ENCODE results near the gene B3GNT7. TPM values are rescaled to one million over a fixed set of nuclear protein-coding genes. Genes with fewer than 3 reads are reported as not detected.
A peak's percentile ranks its signal among the peaks of the same experiment; 100 is the strongest.

B3GNT7 gene
- total RNA-seq, 1 donor from 2014 or later: 80.0 TPM

DNA sequence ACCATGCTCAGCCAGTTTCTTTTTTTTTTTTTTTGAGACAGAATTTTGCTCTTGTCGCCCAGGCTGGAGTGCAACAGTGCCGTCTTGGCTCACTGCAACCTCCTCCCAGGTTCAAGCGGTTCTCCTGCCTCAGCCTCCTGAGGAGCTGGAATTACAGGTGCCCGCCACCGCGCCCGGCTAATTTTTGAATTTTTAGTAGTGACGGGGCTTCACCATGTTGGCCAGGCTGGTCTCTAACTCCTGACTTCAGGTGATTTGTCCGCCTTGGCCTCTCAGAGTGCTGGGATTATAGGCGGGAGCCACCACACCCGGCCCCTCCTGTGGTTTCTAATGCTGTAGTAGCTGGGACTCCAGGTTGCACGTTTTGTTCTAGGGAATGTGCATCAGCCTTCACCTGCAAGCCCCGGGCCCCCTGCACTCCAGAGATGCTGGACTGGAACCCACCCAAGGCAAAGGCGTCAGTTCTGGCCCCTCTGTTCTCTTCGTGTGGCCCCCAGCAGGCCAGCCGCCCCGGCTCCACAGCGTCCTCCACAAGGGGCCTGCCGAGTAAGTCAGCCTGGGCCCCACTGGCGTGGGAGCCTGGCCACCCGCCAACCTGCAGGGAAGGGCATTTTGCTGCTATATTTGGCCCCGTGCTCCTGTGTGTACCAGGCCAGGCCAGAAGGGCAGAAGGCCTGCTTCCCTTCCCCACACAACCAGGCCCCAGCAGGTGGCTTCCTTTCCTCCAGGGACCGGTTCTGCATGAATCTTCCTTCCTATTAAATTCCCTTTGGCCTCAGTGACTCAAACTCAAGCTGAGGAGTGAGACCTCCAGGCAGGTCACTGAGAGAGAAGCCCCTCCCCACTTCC, 25.7 kb upstream of the B3GNT7 start:
- TF ChIP-seq, protein P1, sequence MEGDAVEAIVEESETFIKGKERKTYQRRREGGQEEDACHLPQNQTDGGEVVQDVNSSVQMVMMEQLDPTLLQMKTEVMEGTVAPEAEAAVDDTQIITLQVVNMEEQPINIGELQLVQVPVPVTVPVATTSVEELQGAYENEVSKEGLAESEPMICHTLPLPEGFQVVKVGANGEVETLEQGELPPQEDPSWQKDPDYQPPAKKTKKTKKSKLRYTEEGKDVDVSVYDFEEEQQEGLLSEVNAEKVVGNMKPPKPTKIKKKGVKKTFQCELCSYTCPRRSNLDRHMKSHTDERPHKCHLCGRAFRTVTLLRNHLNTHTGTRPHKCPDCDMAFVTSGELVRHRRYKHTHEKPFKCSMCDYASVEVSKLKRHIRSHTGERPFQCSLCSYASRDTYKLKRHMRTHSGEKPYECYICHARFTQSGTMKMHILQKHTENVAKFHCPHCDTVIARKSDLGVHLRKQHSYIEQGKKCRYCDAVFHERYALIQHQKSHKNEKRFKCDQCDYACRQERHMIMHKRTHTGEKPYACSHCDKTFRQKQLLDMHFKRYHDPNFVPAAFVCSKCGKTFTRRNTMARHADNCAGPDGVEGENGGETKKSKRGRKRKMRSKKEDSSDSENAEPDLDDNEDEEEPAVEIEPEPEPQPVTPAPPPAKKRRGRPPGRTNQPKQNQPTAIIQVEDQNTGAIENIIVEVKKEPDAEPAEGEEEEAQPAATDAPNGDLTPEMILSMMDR (IDR thresholded peaks at IDR 0.05): no peak
- Histone ChIP-seq H3K27me3 (ENCODE audit: low read depth) (no peaks in the 10 kb centered on the region), H3K4me1 (no peaks in the 10 kb centered on the region), H3K4me3 (no peak overlapping the region), H3K9me3 (no peaks in the 10 kb centered on the region), H3K27ac (no peak overlapping the region), H3K36me3 (no peaks in the 10 kb centered on the region)
- ATAC-seq (peak in 1 of 2 donors; percentile 8), DNase-seq (peak; percentile 50)
- intact Hi-C loops (cut with DNase I): no loop called here

DNA sequence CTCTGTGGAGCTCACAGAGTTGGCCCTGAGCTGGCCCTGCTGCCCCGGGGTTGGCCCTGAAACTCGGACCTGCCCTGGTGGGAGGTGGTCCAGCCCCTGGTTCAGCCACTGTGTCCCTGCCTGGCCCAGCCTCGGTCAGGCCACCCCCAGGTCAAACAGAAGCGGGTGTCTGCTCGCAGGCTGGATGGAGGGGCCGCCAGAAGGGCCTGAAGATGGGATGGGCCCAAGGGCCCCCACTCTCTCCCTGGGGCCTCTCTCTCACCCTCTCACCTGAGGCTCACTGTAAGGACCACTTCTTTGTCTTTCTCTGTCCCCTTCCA, 25.1 kb upstream of the B3GNT7 start:
- no peaks in the 10 kb centered on the region for H3K9me3 ChIP-seq
- TF ChIP-seq, protein P1 (IDR thresholded peaks at IDR 0.05): no peak
- peak overlapping the region; percentile 31 for H3K27ac ChIP-seq
- intact Hi-C loops (cut with DNase I): no loop called here
- H3K4me3 ChIP-seq: no peak overlapping the region
- no peaks in the 10 kb centered on the region for H3K36me3 ChIP-seq
- H3K4me1 ChIP-seq: no peaks in the 10 kb centered on the region
- H3K27me3 ChIP-seq (ENCODE audit: low read depth): no peaks in the 10 kb centered on the region
- ATAC-seq (peak in 1 of 2 donors; percentile 30), DNase-seq (peak; percentile 35)

DNA sequence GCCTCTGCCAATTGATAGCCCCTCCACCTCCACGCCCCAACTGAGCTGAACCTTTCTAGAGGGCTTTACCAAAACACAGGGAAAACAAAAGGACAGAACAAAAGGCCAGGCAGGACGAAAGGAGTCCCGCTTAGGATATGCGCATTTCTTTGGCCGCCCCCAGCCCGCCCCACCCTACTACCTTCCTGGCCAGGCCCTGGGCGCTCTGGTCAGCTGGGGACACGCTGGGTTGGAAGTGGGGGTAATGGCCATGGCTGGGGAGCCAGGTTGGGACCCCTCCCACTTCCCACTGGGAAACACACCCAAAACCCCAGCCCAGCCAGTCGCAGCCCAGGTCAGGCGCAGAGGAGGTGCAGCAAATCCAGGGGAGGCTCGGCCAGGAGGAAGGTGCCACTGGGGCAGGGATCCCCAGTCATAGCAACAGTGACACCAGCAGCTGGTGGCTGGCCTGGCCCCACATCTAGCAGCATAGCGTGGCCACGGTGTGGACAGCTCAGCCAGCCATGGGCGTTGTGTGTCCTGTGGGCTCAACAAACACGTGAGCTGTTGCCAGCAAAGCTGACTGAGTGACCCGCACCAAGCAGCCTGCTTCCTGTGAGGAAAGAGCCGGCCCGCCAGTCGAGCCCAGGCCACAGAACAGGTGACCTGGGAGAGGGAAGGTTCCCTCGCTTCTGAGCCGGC, 24.6 kb upstream of the B3GNT7 start:
- Histone ChIP-seq H3K27ac (peak overlapping the region; percentile 31), H3K4me3 (no peak overlapping the region), H3K4me1 (no peaks in the 10 kb centered on the region), H3K9me3 (no peaks in the 10 kb centered on the region), H3K36me3 (no peaks in the 10 kb centered on the region), H3K27me3 (ENCODE audit: low read depth) (no peaks in the 10 kb centered on the region)
- ATAC-seq (peak; percentile 19 to 42), DNase-seq (peak; percentile 59)
- intact Hi-C loops (cut with DNase I): no loop called here
- TF ChIP-seq, protein P1 (IDR thresholded peaks at IDR 0.05): no peak

DNA sequence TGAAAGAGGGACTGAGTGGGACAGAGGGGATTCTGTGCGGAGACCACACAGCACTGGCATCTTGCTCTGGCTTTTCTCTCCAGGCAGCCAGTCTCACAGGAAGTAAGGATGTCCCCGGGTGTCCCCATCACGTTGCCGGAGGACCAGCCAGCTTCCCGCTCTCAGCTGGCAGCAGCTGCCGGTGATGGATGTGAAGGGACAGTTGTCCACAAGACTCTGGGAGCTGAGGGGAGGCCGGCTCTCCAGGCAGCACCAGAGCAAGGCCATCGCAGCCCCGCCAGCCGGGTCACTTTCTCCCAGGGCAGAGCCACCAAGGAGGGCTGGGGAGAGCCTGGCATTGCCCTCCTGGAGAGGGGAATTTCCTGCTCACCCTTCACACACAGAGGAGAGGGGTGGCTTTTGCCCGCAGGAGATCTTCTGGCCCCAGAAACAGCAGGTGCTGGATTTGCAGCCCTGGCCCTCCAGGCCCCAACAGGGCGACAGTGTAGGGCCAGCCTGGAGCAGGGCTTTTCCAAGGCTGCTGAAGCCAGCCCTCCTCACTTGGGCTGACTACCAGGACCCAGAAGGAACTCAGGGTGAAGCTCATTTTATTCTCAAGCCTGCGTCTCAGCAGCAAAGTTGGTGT, 24.0 kb upstream of the B3GNT7 start:
- H3K4me1 ChIP-seq: no peaks in the 10 kb centered on the region
- no peak overlapping the region for H3K4me3 ChIP-seq
- no peak overlapping the region for H3K27ac ChIP-seq
- TF ChIP-seq, protein P1 (IDR thresholded peaks at IDR 0.05): no peak
- no peaks in the 10 kb centered on the region for H3K9me3 ChIP-seq
- intact Hi-C loops (cut with DNase I): no loop called here
- H3K27me3 ChIP-seq (ENCODE audit: low read depth): no peaks in the 10 kb centered on the region
- H3K36me3 ChIP-seq: no peaks in the 10 kb centered on the region
- ATAC-seq: no peak
- peak; percentile 44 for DNase-seq

DNA sequence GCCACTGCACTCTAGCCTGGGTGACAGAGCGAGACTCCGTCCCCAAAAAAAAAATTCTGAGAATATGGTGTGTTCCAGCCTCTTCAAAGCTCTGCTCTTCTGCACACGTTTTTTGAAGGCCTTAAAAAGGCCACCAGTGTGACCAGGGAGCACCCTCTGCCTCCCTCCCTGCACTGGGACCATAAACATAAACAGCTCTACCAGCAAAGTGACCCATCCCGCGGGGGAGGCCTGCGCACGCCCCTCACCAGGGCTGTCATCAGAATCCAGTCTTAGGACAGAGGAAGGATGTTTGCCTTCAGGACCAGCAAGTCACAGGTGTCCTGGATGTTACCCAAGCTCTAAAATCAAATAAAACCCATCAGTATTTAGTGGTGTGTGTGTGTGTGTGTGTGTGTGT, 23.2 kb upstream of the B3GNT7 start:
- no peak overlapping the region for H3K27ac ChIP-seq
- ATAC-seq (no peak), DNase-seq (peak; percentile 31)
- no peaks in the 10 kb centered on the region for H3K4me1 ChIP-seq
- no peaks in the 10 kb centered on the region for H3K36me3 ChIP-seq
- H3K9me3 ChIP-seq: no peaks in the 10 kb centered on the region
- intact Hi-C loops (cut with DNase I): no loop called here
- H3K4me3 ChIP-seq: no peak overlapping the region
- TF ChIP-seq, protein P1 (IDR thresholded peaks at IDR 0.05): no peak
- no peaks in the 10 kb centered on the region for H3K27me3 ChIP-seq (ENCODE audit: low read depth)
